A549 (cell line): ENCODE measurements around the gene ANLN. TPM values are rescaled to one million over a fixed set of nuclear protein-coding genes. Genes with fewer than 3 reads are reported as not detected.

Experiments
- ATAC-seq, 2 experiments: fragments of 200-7000 bp in 1 of 2; fragments of >200 bp in 1 of 2; cut with Nextera tagmentation in 1 of 2; cut with Tn5 transposase in 1 of 2; 3 replicates each; pipeline versions ENCODE4 v1.8.0 to v1.9.1; 2018 to 2020; ENCODE audit warnings: mild to moderate bottlenecking in 1 of 2, moderate library complexity in 1 of 2
- CTCF ChIA-PET: fragments of 300-600 bp; sonication (Branson Sonifier 250); formaldehyde crosslinking; extraction: SDS; loops from one replicate; lab custom pipeline; 2021; ENCODE audit warnings: antibody characterized with exemption, inconsistent platforms; lab: Yijun Ruan, JAX
- POLR2A ChIA-PET: fragments of 350-600 bp; formaldehyde crosslinking; extraction: SDS; loops from one replicate; lab custom pipeline; 2021; ENCODE audit warnings: antibody characterized with exemption, inconsistent platforms; lab: Yijun Ruan, JAX
- DNase-seq, 2 experiments: peaks; one replicate each; pipeline versions ENCODE4 v3.0.0 to v3.0.0-alpha.2; 2011 to 2016; ENCODE audit warnings: low read depth in 1 of 2, low spot score in 1 of 2
- FAIRE-seq: peaks from 2 replicates; lab custom pipeline; 2011; peaks lifted over from hg19 to GRCh38; lab: Jason Lieb, UNC
- H3K27ac ChIP-seq, 2 experiments: fragments of >200 bp; sonication (Bioruptor Twin); formaldehyde crosslinking; 3 replicates each; pipeline ENCODE4 v1.5.1; 2016 to 2017
- H3K4me1 ChIP-seq: fragments of >200 bp; sonication (Bioruptor Twin); formaldehyde crosslinking; 3 replicates; pipeline ENCODE4 v1.6.1; 2016
- H3K4me2 ChIP-seq: fragments of >200 bp; sonication (Bioruptor Twin); formaldehyde crosslinking; 3 replicates; pipeline ENCODE4 v1.6.1; 2016
- H3K4me3 ChIP-seq: fragments of >200 bp; sonication (Bioruptor Twin); formaldehyde crosslinking; 3 replicates; pipeline ENCODE4 v1.5.1; 2016
- H3K9me3 ChIP-seq: fragments of >200 bp; sonication (Bioruptor Twin); formaldehyde crosslinking; 3 replicates; pipeline ENCODE4 v1.6.1; 2016
- BHLHE40 ChIP-seq: IDR thresholded peaks from 2 replicates; pipeline ENCODE4 v1.6.1; 2012; ENCODE audit warnings: low read depth, low read length, inconsistent platforms
- CBX8 ChIP-seq: fragments of 200-600 bp; sonication (generic); IDR thresholded peaks from 2 replicates; pipeline ENCODE4 v1.6.1; 2016
- CEBPB ChIP-seq, 2 experiments: fragments of >200 bp in 1 of 2; sonication (Bioruptor Twin) in 1 of 2; formaldehyde crosslinking in 1 of 2; IDR thresholded peaks; 2 replicates each; pipeline ENCODE4 v1.6.1; 2012 to 2016
- EHMT2 ChIP-seq: fragments of 200-600 bp; sonication (generic); IDR thresholded peaks from 2 replicates; pipeline ENCODE4 v1.6.1; 2016; ENCODE audit warnings: antibody characterized with exemption, low read depth, mild to moderate bottlenecking, moderate library complexity
- ESRRA ChIP-seq: fragments of 150-350 bp; IDR thresholded peaks from 2 replicates; pipeline ENCODE4 v1.6.1; 2014; ENCODE audit warnings: mild to moderate bottlenecking, low read length, borderline replicate concordance
- HDAC2 ChIP-seq: fragments of 200-600 bp; sonication (generic); IDR thresholded peaks from 2 replicates; pipeline ENCODE4 v1.6.1; 2016
- HOXB5 ChIP-seq: fragments of 250-450 bp; sonication (Bioruptor Pico); IDR thresholded peaks from 2 replicates; pipeline ENCODE4 v1.5.0; 2020; ENCODE audit warnings: mild to moderate bottlenecking, moderate library complexity
- JUN ChIP-seq, 2 experiments: fragments of >200 bp; sonication (Bioruptor Twin); formaldehyde crosslinking; IDR thresholded peaks; 2 replicates in 1 of 2; 3 replicates in 1 of 2; pipeline ENCODE4 v1.6.1; 2016 to 2017
- JUNB ChIP-seq: fragments of >200 bp; sonication (Bioruptor Twin); formaldehyde crosslinking; IDR thresholded peaks from 2 replicates; pipeline ENCODE4 v1.6.1; 2016
- KDM1A ChIP-seq: fragments of 200-600 bp; sonication (generic); IDR thresholded peaks from 2 replicates; pipeline ENCODE4 v1.6.1; 2016; ENCODE audit warnings: low read depth, mild to moderate bottlenecking
- POLR2AphosphoS2 ChIP-seq: conservative IDR thresholded peaks from 2 replicates; pipeline ENCODE4 v1.6.1; 2012; ENCODE audit warnings: low read length, improper control_type of control experiment, inconsistent platforms
- RARB ChIP-seq: fragments of 250-450 bp; sonication (Bioruptor Pico); IDR thresholded peaks from 2 replicates; pipeline ENCODE4 v1.8.0; 2021; ENCODE audit warnings: mild to moderate bottlenecking, moderate library complexity
- RFX5 ChIP-seq: fragments of 450-650 bp; IDR thresholded peaks from 2 replicates; pipeline ENCODE4 v1.7.1; 2014; ENCODE audit warnings: antibody characterized with exemption, mild to moderate bottlenecking, moderate library complexity
- RNF2 ChIP-seq: fragments of 200-600 bp; sonication (generic); IDR thresholded peaks from 2 replicates; pipeline ENCODE4 v1.6.1; 2016; ENCODE audit warnings: low read depth, mild to moderate bottlenecking, antibody characterized with exemption, moderate library complexity, borderline replicate concordance
- TFCP2L1 ChIP-seq: fragments of 250-450 bp; sonication (Bioruptor Pico); IDR thresholded peaks from 2 replicates; pipeline ENCODE4 v1.5.0; 2021; ENCODE audit warnings: mild to moderate bottlenecking
- ZFP36 ChIP-seq: fragments of 450-650 bp; IDR thresholded peaks from 2 replicates; pipeline ENCODE4 v1.6.1; 2014; ENCODE audit warnings: borderline replicate concordance; ENCODE audit not compliant: partially characterized antibody
- WGBS: methylation state at CpG from one replicate; pipeline ENCODE4 v1.1.6; 2017; ENCODE audit errors: missing lambda C conversion rate; 5-methylcytosine and 5-hydroxymethylcytosine counted together
- polyA plus RNA-seq, 4 experiments: library from polyadenylated mRNA; depleted of rRNA in 3 of 4; stranded (reverse); fragments of >200 nt; fragmentation: RNase III in 1 of 4; extraction: RNeasy Plus Mini Kit Qiagen cat#74134 plus additional on column Dnase treatment in 1 of 4; gene quantifications; 2 replicates in 3 of 4; 3 replicates in 1 of 4; pipeline ENCODE4 v1.2.3, GENCODE V29; 2011 to 2017
- TF ChIP-seq, protein P1 (sequence below): IDR thresholded peaks from 2 replicates; pipeline ENCODE4 v1.6.1; 2012
- TF ChIP-seq, protein P2 (sequence below): fragments of 150-350 bp; IDR thresholded peaks from 2 replicates; pipeline ENCODE4 v1.6.1; 2014; ENCODE audit warnings: low read depth, mild to moderate bottlenecking, low read length
- TF ChIP-seq, protein P3 (sequence below): fragments of >200 bp; sonication (Bioruptor Twin); formaldehyde crosslinking; IDR thresholded peaks from 3 replicates; pipeline ENCODE4 v1.6.1; 2016
- TF ChIP-seq, protein P4 (sequence below): fragments of 250-450 bp; sonication (Bioruptor Pico); IDR thresholded peaks from 2 replicates; pipeline ENCODE4 v1.5.0; 2020; ENCODE audit warnings: low read depth, mild to moderate bottlenecking, moderate library complexity

Gene ANLN
- polyA plus RNA-seq, 2 of the 4 experiments (the other 2 are of a cell fraction), result 52.4 to 72.9 TPM

DNA sequence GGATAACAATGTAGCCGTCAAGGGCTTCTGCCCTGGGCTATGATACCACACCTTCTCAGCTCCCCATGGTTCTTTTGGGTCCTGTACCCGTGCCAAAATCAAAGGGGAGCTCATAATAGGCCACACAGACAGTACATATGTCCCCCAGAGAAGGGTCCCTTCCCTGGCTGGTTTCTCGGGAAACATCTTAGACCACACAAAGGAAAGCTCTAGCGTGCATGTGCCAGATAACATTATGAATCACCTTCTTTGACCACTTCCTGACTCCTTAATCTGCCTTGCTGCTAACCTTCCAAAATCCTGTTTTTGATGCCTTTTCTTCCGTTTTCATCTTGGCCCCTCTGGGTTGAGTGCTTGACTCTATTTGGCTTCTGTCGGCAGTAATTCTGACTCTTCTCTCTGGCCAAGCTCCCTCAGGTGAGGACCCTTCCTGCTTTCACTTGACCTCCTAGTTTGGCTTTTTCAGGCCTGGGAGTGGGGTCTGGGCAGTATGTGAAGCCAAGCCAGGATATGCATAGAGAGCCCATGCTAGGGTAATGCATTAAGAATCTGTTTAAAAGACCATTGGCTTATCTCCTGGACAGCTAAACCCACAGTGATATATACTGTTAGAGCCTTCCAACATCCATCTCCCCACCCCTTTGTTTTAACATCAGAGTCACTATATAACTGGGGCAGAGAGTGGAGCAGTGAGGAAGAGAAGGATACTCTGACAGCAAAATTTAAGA lies 84.8 kb downstream of the ANLN start:
- 74% methylated on average over 6 of the region's 6 CpGs for WGBS
- H3K4me2 ChIP-seq, result no peak overlapping the region
- ChIA-PET CTCF (interaction anchor here (0.7 to 3.9 kb wide), 13 partner anchors 13 to 727 kb away, joined by 3 to 28 read pairs (median 5); no protein-coding TSS in a partner anchor), POLR2A (no interaction called here)
- DNase-seq, result no peak
- no peak overlapping the region for H3K27ac ChIP-seq
- H3K4me3 ChIP-seq, result no peak overlapping the region
- ATAC-seq, result no peak
- H3K4me1 ChIP-seq, result peaks cover 7% of the 10 kb centered on the region; the same call in 1 of the 3 replicates
- TF ChIP-seq RARB, result no peak
- no peak for FAIRE-seq
- 0 out of 3 replicates have a peak, but pooled peaks cover 2% of the 10 kb centered on the region for H3K9me3 ChIP-seq

DNA sequence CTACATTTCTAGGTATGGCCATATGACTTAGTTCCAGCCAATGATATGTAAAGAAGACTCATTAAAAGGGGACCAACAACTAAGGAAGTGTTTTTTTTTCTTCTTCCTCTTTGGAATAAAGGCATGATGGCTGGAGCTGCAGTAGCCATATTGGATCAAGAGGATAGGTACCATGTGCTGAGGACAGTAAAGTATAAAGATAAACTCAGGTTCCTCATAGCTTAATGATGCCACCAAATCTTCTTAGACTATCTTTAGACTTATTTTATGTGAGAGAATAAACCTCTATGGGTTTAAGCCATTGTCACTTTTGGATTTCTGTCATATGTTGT lies 85.3 kb downstream of the ANLN start:
- Histone ChIP-seq H3K27ac (no peak overlapping the region), H3K4me3 (no peak overlapping the region), H3K4me2 (no peak overlapping the region), H3K9me3 (0 out of 3 replicates have a peak, but pooled peaks cover 3% of the 10 kb centered on the region), H3K4me1 (peaks cover 7% of the 10 kb centered on the region; the same call in 1 of the 3 replicates)
- no peak for DNase-seq
- FAIRE-seq, result no peak
- TF ChIP-seq CEBPB (IDR thresholded peaks at IDR 0.05) (no peak), RNF2 (no peak), ESRRA (no peak), EHMT2 (no peak), POLR2AphosphoS2 (no peak), JUN (IDR thresholded peaks at IDR 0.05) (no peak), KDM1A (no peak), BHLHE40 (no peak)
- TF ChIP-seq, protein P1, sequence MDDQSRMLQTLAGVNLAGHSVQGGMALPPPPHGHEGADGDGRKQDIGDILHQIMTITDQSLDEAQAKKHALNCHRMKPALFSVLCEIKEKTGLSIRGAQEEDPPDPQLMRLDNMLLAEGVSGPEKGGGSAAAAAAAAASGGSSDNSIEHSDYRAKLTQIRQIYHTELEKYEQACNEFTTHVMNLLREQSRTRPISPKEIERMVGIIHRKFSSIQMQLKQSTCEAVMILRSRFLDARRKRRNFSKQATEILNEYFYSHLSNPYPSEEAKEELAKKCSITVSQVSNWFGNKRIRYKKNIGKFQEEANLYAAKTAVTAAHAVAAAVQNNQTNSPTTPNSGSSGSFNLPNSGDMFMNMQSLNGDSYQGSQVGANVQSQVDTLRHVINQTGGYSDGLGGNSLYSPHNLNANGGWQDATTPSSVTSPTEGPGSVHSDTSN, result no peak
- TF ChIP-seq, protein P2, sequence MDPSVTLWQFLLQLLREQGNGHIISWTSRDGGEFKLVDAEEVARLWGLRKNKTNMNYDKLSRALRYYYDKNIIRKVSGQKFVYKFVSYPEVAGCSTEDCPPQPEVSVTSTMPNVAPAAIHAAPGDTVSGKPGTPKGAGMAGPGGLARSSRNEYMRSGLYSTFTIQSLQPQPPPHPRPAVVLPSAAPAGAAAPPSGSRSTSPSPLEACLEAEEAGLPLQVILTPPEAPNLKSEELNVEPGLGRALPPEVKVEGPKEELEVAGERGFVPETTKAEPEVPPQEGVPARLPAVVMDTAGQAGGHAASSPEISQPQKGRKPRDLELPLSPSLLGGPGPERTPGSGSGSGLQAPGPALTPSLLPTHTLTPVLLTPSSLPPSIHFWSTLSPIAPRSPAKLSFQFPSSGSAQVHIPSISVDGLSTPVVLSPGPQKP, result no peak
- TF ChIP-seq, protein P3, sequence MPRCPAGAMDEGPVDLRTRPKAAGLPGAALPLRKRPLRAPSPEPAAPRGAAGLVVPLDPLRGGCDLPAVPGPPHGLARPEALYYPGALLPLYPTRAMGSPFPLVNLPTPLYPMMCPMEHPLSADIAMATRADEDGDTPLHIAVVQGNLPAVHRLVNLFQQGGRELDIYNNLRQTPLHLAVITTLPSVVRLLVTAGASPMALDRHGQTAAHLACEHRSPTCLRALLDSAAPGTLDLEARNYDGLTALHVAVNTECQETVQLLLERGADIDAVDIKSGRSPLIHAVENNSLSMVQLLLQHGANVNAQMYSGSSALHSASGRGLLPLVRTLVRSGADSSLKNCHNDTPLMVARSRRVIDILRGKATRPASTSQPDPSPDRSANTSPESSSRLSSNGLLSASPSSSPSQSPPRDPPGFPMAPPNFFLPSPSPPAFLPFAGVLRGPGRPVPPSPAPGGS, result no peak
- ATAC-seq, result no peak
- ChIA-PET POLR2A (no interaction called here), CTCF (interaction anchor here (0.9 to 3.9 kb wide), 8 partner anchors 13 to 726 kb away, joined by 3 to 28 read pairs (median 6); no protein-coding TSS in a partner anchor)

DNA sequence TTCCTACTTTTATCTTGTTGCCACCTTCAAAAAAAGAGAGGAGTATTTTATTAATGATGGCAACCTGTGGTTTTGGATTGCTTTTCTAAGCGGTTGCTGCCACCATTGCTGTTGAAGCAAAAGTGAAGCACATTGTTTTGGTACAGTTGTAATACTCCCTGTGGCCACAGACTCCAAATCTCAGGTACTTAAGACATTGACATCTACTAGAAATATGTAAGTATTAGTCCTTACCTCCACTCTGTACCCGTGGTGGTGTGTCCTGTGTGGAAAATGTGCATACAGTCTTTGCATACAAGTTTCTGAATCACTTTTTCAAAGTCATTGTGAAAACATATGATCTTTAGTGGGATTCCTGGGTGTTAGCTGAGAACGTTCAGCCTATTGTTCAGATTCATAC lies 85.7 kb downstream of the ANLN start:
- peak in 1 of 2 experiments; percentile 17 for DNase-seq
- FAIRE-seq, result no peak
- 58% methylated on average over 3 of the region's 3 CpGs for WGBS
- H3K27ac ChIP-seq, result no peak overlapping the region
- H3K4me2 ChIP-seq, result no peak overlapping the region
- peak in 1 of 2 experiments; percentile 49; a peak in 1 of 6 replicates for ATAC-seq
- TF ChIP-seq HOXB5 (CRISPR knock-in tag), result no peak
- TF ChIP-seq HDAC2, result no peak
- TF ChIP-seq JUNB, result no peak
- TF ChIP-seq CBX8, result no peak
- no peak for TF ChIP-seq TFCP2L1 (CRISPR knock-in tag)
- TF ChIP-seq RFX5, result no peak
- TF ChIP-seq BHLHE40, result no peak
- TF ChIP-seq, protein P4, sequence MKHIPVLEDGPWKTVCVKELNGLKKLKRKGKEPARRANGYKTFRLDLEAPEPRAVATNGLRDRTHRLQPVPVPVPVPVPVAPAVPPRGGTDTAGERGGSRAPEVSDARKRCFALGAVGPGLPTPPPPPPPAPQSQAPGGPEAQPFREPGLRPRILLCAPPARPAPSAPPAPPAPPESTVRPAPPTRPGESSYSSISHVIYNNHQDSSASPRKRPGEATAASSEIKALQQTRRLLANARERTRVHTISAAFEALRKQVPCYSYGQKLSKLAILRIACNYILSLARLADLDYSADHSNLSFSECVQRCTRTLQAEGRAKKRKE, result no peak
- no peak for TF ChIP-seq CEBPB (IDR thresholded peaks at IDR 0.05)
- no peak for TF ChIP-seq ZFP36
- peaks cover 7% of the 10 kb centered on the region; the same call in 1 of the 3 replicates for H3K4me1 ChIP-seq
- H3K4me3 ChIP-seq, result no peak overlapping the region
- ChIA-PET CTCF (interaction anchor here (0.9 to 3.9 kb wide), 6 partner anchors 13 to 726 kb away, joined by 3 to 28 read pairs (median 6); no protein-coding TSS in a partner anchor), POLR2A (no interaction called here)
- H3K9me3 ChIP-seq, result 0 out of 3 replicates have a peak, but pooled peaks cover 3% of the 10 kb centered on the region
